Measurements from ENCODE around the gene NHEJ1. TPM values are rescaled to one million over a fixed set of nuclear protein-coding genes. Genes with fewer than 3 reads are reported as not detected.
A peak's percentile ranks its signal among the peaks of the same experiment; 100 is the strongest.

NHEJ1 gene
- total RNA-seq, 1 experiment from 2014 or later = 16.7 TPM

- BruUV-seq (replicated peaks) = no TSS peak
- no peak overlapping the region for H3K9ac ChIP-seq (ENCODE audit: low read length)
- H3K4me3 ChIP-seq (ENCODE audit: low read length) = no peak overlapping the region
- no peaks in the 10 kb centered on the region for H3K9me3 ChIP-seq (ENCODE audit: low read length)
- H3K27me3 ChIP-seq (ENCODE audit: low read length) = no peaks in the 10 kb centered on the region
- intact Hi-C loops (cut with micrococcal nuclease) = loop anchor here (2.0 kb wide), 1 partner anchor 31 kb away; no protein-coding TSS in a partner anchor
- H3K79me2 ChIP-seq (ENCODE audit: low read length) = no peaks in the 10 kb centered on the region
- H3K36me3 ChIP-seq (ENCODE audit: low read depth, low read length) = no peaks in the 10 kb centered on the region
- TF ChIP-seq EZH2phosphoT487 (IDR thresholded peaks at IDR 0.05; ENCODE audit: borderline replicate concordance, low read length) = no peak
- TF ChIP-seq, protein P1, sequence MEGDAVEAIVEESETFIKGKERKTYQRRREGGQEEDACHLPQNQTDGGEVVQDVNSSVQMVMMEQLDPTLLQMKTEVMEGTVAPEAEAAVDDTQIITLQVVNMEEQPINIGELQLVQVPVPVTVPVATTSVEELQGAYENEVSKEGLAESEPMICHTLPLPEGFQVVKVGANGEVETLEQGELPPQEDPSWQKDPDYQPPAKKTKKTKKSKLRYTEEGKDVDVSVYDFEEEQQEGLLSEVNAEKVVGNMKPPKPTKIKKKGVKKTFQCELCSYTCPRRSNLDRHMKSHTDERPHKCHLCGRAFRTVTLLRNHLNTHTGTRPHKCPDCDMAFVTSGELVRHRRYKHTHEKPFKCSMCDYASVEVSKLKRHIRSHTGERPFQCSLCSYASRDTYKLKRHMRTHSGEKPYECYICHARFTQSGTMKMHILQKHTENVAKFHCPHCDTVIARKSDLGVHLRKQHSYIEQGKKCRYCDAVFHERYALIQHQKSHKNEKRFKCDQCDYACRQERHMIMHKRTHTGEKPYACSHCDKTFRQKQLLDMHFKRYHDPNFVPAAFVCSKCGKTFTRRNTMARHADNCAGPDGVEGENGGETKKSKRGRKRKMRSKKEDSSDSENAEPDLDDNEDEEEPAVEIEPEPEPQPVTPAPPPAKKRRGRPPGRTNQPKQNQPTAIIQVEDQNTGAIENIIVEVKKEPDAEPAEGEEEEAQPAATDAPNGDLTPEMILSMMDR (conservative IDR thresholded peaks at IDR 0.05; ENCODE audit: low read depth, low read length) = no peak
- no peak for TF ChIP-seq EZH2 (IDR thresholded peaks at IDR 0.05; ENCODE audit: low read length, unreplicated experiment)
- H3K9me2 ChIP-seq (replicated peaks; ENCODE audit: low read length) = no peaks in the 10 kb centered on the region
- ChIA-PET CTCF (interaction anchor here (1.0 kb wide), 1 partner anchor 31 kb away, joined by 6 read pairs; no protein-coding TSS in a partner anchor), POLR2A (ENCODE audit: unreplicated experiment) (interaction anchor here (0.7 kb wide), 1 partner anchor 35 kb away, joined by 3 read pairs; no protein-coding TSS in a partner anchor)
- no peak overlapping the region for H3K27ac ChIP-seq (ENCODE audit: low read length)
- 0 out of 2 replicates have a peak, but pooled peaks cover 4% of the 10 kb centered on the region for H4K20me1 ChIP-seq (ENCODE audit: low read length)
- no peak for DNase-seq
- no peak for ATAC-seq
- H3K4me2 ChIP-seq (ENCODE audit: low read length) = no peak overlapping the region
- H2AFZ ChIP-seq (ENCODE audit: low read length) = no peak overlapping the region
- H3K4me1 ChIP-seq (ENCODE audit: insufficient read depth, low read length) = peaks cover 61% of the 10 kb centered on the region
- H3F3A ChIP-seq (ENCODE audit: low read length, unreplicated experiment) = peaks cover 8% of the 10 kb centered on the region
These were observed 37.1 kb downstream of the NHEJ1 start for GRCh38 chr2:219123356-219124135.

DNA sequence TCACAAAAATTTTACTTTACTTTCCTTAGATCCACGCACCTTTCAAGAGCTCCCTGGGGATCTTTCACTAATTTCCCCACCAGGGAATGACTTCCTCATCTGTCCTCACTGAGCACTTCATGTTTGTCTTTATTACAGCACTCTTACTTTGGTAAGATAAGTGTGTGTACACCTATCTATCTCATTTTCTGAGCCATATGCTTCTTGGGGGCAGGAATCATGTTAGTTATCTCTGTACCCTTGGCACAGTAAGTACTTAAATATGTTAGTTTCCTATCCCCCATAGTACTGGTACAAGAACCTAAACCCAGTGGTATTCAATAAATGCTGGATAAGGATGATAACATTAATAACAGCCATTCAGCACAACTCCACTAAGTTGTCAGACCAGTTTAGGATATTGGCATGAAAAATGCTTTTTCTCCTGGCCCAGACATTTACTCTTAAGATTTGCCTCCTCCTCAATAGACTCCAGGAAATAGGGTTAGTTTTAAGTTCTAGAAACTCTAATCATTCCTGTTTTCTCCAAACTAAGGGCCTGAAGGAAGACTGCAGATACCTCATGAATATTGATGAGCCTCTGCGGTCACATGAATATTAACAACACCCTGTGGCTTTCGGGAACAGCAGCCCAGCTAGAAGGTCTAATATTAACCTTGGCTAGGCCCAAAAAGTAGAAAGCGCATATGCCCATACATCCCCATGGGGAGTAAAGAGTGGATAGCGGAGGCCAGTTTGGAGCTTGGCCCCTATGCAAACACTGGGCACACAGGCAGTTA, 38.2 kb downstream of the NHEJ1 start:
- H3K4me3 ChIP-seq (ENCODE audit: low read length) = no peak overlapping the region
- ChIA-PET CTCF (interaction anchor here (1.1 kb wide), 1 partner anchor 64 kb away, joined by 4 read pairs; no protein-coding TSS in a partner anchor), POLR2A (ENCODE audit: unreplicated experiment) (no interaction called here)
- H3F3A ChIP-seq (ENCODE audit: low read length, unreplicated experiment) = peaks cover 8% of the 10 kb centered on the region
- BruUV-seq (replicated peaks) = TSS peak; percentile 45
- DNase-seq = peak; percentile 63
- no peak for TF ChIP-seq EZH2phosphoT487 (IDR thresholded peaks at IDR 0.05; ENCODE audit: borderline replicate concordance, low read length)
- TF ChIP-seq, protein P1 (conservative IDR thresholded peaks at IDR 0.05; ENCODE audit: low read depth, low read length) = no peak
- no peak for TF ChIP-seq EZH2 (IDR thresholded peaks at IDR 0.05; ENCODE audit: low read length, unreplicated experiment)
- no peaks in the 10 kb centered on the region for H3K27me3 ChIP-seq (ENCODE audit: low read length)
- no peaks in the 10 kb centered on the region for H3K36me3 ChIP-seq (ENCODE audit: low read depth, low read length)
- peaks cover 53% of the 10 kb centered on the region for H3K4me1 ChIP-seq (ENCODE audit: insufficient read depth, low read length)
- H3K9me2 ChIP-seq (replicated peaks; ENCODE audit: low read length) = no peaks in the 10 kb centered on the region
- H3K9ac ChIP-seq (ENCODE audit: low read length) = no peak overlapping the region
- no peak for ATAC-seq
- 0 out of 2 replicates have a peak, but pooled peaks cover 4% of the 10 kb centered on the region for H4K20me1 ChIP-seq (ENCODE audit: low read length)
- H3K4me2 ChIP-seq (ENCODE audit: low read length) = 0 out of 2 replicates have a peak overlapping the region, but pooled peaks have one; percentile 17
- intact Hi-C loops (cut with micrococcal nuclease) = no loop called here
- H3K79me2 ChIP-seq (ENCODE audit: low read length) = no peaks in the 10 kb centered on the region
- no peaks in the 10 kb centered on the region for H3K9me3 ChIP-seq (ENCODE audit: low read length)
- no peak overlapping the region for H3K27ac ChIP-seq (ENCODE audit: low read length)
- no peak overlapping the region for H2AFZ ChIP-seq (ENCODE audit: low read length)

Measured in PC-3 (cell line).